NCI-H1694 (cell line): ENCODE measurements around the gene RAB11A.

ENCODE experiments used
- DNase-seq: peaks from one replicate; lab custom pipeline; 2025; lab: John Stamatoyannopoulos, UW

The RAB11A gene

GRCh38 chr15:65916664-65917406 lies 47.5 kb downstream of the RAB11A start:
- no peak for DNase-seq

GRCh38 chr15:65917407-65917756 lies 48.1 kb downstream of the RAB11A start:
- DNase-seq, result no peak

- no peak for DNase-seq
Observed at GRCh38 chr15:65917936-65918335, 48.6 kb downstream of the RAB11A start.

GRCh38 chr15:65918357-65918920 lies 49.1 kb downstream of the RAB11A start:
- DNase-seq, result no peak

GRCh38 chr15:65918945-65919344 lies 49.7 kb downstream of the RAB11A start:
- DNase-seq, result no peak

- no peak for DNase-seq
Observed at GRCh38 chr15:65919353-65919752, 50.1 kb downstream of the RAB11A start.

GRCh38 chr15:65920121-65920520 lies 50.8 kb downstream of the RAB11A start:
- DNase-seq, result no peak

GRCh38 chr15:65920825-65921309 lies 51.6 kb downstream of the RAB11A start:
- DNase-seq, result no peak

- DNase-seq, result no peak
Observed at GRCh38 chr15:65921780-65922179, 52.5 kb downstream of the RAB11A start.

GRCh38 chr15:65922621-65923020 lies 53.3 kb downstream of the RAB11A start:
- DNase-seq, result no peak

GRCh38 chr15:65923264-65923663 lies 54.0 kb downstream of the RAB11A start:
- DNase-seq, result no peak

GRCh38 chr15:65924004-65924403 lies 54.7 kb downstream of the RAB11A start:
- DNase-seq, result no peak

GRCh38 chr15:65925338-65925737 lies 56.0 kb downstream of the RAB11A start:
- DNase-seq, result no peak

GRCh38 chr15:65926459-65926858 lies 57.2 kb downstream of the RAB11A start:
- DNase-seq, result no peak

- no peak for DNase-seq
Observed at GRCh38 chr15:65926899-65927298, 57.6 kb downstream of the RAB11A start.

- no peak for DNase-seq
Observed at GRCh38 chr15:65927545-65927944, 58.3 kb downstream of the RAB11A start.

GRCh38 chr15:65929573-65929972 lies 60.3 kb downstream of the RAB11A start:
- DNase-seq, result no peak

GRCh38 chr15:65930134-65930533 lies 60.8 kb downstream of the RAB11A start:
- no peak for DNase-seq

- no peak for DNase-seq
Observed at GRCh38 chr15:65931221-65931620, 61.9 kb downstream of the RAB11A start.

- no peak for DNase-seq
Observed at GRCh38 chr15:65935391-65935790, 66.1 kb downstream of the RAB11A start.

GRCh38 chr15:65936282-65936681 lies 67.0 kb downstream of the RAB11A start:
- DNase-seq, result no peak

GRCh38 chr15:65937054-65937453 lies 67.8 kb downstream of the RAB11A start:
- DNase-seq, result no peak

- DNase-seq, result no peak
Observed at GRCh38 chr15:65937476-65937875, 68.2 kb downstream of the RAB11A start.

GRCh38 chr15:65938604-65939003 lies 69.3 kb downstream of the RAB11A start:
- DNase-seq, result no peak
